Esophagus muscularis mucosa (tissue), 4 donors: Measurements from ENCODE around the gene CLCNKB. TPM values are rescaled to one million over a fixed set of nuclear protein-coding genes. Genes with fewer than 3 reads are reported as not detected.

Source experiments
- DNase-seq: peaks from one replicate; pipeline ENCODE4 v3.0.0-alpha.2; 2017; ENCODE audit errors: extremely low spot score
- H3K27ac ChIP-seq, 4 donors: fragments of 200-600 bp; sonication (generic); replicated peaks in 1 of 4; 1 replicate in 3 of 4; 2 replicates in 1 of 4; pipeline ENCODE4 v1.5.1; 2016 to 2019; ENCODE audit warnings: mild to moderate bottlenecking in 1 of 4
- H3K27me3 ChIP-seq, 4 donors: fragments of 200-600 bp; sonication (generic); one replicate each; pipeline versions ENCODE4 v1.5.1 to v1.6.0; 2016 to 2019
- H3K36me3 ChIP-seq, 4 donors: fragments of 200-600 bp; sonication (generic); one replicate each; pipeline ENCODE4 v1.5.1; 2016 to 2019
- H3K4me1 ChIP-seq, 4 donors: fragments of 200-600 bp; sonication (generic); one replicate each; pipeline ENCODE4 v1.5.1; 2016 to 2019
- H3K4me3 ChIP-seq, 4 donors: fragments of 200-600 bp; sonication (generic); 1 replicate in 2 of 4; 2 replicates in 2 of 4; pipeline ENCODE4 v1.5.1; 2016 to 2019; ENCODE audit warnings: mild to moderate bottlenecking in 4 of 4, moderate library complexity in 1 of 4
- H3K9me3 ChIP-seq, 4 donors: fragments of 200-600 bp; sonication (generic); 1 replicate in 3 of 4; 2 replicates in 1 of 4; pipeline ENCODE4 v1.5.1; 2016 to 2019
- EP300 ChIP-seq: sonication (generic); formaldehyde crosslinking; IDR thresholded peaks from one replicate; pipeline ENCODE4 v1.6.1; 2017; ENCODE audit warnings: antibody characterized with exemption
- POLR2A ChIP-seq: fragments of 450-650 bp; IDR thresholded peaks from one replicate; pipeline ENCODE4 v1.6.1; 2017; ENCODE audit warnings: antibody characterized with exemption, moderate library complexity, mild to moderate bottlenecking, low read depth
- POLR2AphosphoS5 ChIP-seq, 2 donors: sonication (generic); formaldehyde crosslinking; IDR thresholded peaks; one replicate each; pipeline ENCODE4 v1.6.1; 2017; ENCODE audit warnings: antibody characterized with exemption in 2 of 2
- WGBS: methylation state at CpG from one replicate; pipeline ENCODE4 v1.1.5; 2018; 5-methylcytosine and 5-hydroxymethylcytosine counted together
- intact Hi-C: fragments of 100-400 bp; cut with DNase I; formaldehyde crosslinking; loops from one replicate; pipeline ENCODE4 v1.15.1; 2023
- total RNA-seq, 4 donors: library from RNA; depleted of rRNA; stranded (reverse); fragments of >200 nt; gene quantifications; one replicate each; pipeline versions ENCODE4 v1.1.0 to v1.2.1, GENCODE V29; 2016
- TF ChIP-seq, protein P1 (sequence below), 3 experiments: fragments of 200-600 bp in 2 of 3; fragments of 450-650 bp in 1 of 3; sonication (generic) in 2 of 3; IDR thresholded peaks; one replicate each; pipeline ENCODE4 v1.5.1; 2017 to 2019; ENCODE audit warnings: antibody characterized with exemption in 3 of 3, mild to moderate bottlenecking in 2 of 3, moderate library complexity in 1 of 3

Gene CLCNKB
- total RNA-seq, 4 donors from 2014 or later: 0.34 TPM; not detected in 3

DNA sequence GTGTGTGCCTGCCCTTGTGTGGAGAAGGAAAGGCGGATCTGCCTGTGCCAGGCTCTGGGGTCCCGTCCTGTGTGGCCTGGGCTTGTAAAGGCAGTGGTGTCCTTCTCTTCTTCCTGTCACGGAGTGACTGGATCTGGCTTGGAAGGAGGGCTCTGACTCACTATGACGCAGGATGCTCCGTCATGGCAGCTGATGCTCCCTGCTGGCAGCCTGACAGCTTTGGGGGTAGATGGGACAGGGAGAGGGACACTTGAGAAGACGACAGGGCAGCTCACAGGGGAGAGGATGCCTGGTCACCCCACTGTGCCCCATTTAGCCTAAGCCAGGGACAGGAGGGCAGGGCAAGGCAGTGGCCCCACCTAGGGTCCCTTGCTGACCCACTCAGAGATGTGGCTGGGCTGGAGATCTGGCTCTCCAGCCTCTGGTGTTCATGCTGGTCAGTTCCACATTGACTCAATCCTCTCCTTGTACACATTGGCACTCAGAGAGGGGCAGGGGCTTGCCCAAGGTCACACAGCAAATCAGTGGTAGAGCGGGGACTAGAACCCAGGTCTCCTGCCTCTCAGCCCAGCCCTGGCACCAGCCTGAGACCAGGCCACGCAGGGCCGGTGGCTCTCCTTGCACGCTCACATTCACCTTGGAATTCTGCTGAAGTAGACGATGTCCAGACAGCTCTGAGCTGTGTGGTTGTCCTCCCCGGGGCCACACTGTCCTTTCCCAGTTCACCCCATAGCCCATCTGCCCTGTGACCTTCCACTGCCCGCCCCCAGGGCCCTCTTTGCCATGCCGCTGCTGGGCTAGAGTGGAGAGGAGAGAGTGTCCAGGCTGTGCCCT, 32.7 kb downstream of the CLCNKB start:
- H3K27me3 ChIP-seq: peaks cover 0 to 9% (median 2%) of the 10 kb centered on the region in 4 donors
- intact Hi-C loops: loop anchor here (10.0 kb wide), 1 partner anchor 289 kb away; the partner anchor contains the start of gene SZRD1
- 79% methylated on average over 8 of the region's 14 CpGs for WGBS
- H3K27ac ChIP-seq: no peak overlapping the region
- H3K36me3 ChIP-seq: no peaks in the 10 kb centered on the region
- H3K9me3 ChIP-seq: no peaks in the 10 kb centered on the region
- H3K4me1 ChIP-seq: peaks cover 38 to 46% (median 39%) of the 10 kb centered on the region in 4 donors
- no peak for DNase-seq
- TF ChIP-seq POLR2A: no peak
- peak in 1 of 2 donors; percentile 6 for TF ChIP-seq POLR2AphosphoS5 (IDR thresholded peaks at IDR 0.05)
- no peak overlapping the region for H3K4me3 ChIP-seq

DNA sequence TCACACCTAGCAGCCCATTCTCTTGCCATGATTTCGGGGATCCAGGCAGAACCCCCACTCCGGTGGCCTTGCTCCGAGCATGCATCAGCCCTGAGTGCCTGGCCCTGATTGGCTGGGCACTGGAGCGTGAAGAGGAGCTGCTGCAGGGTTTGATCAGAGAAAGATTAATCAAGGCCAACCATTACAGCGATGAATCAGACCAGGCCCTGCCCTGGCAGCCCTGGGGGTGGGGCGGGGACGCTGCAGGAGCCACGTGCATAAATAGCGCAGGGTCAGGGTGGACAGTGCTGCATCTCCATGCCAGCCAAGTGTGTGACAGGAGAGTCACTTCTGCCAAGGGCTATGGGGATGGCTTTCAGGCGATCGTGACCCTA, 33.3 kb downstream of the CLCNKB start:
- 81% methylated on average over 11 of the region's 11 CpGs for WGBS

DNA sequence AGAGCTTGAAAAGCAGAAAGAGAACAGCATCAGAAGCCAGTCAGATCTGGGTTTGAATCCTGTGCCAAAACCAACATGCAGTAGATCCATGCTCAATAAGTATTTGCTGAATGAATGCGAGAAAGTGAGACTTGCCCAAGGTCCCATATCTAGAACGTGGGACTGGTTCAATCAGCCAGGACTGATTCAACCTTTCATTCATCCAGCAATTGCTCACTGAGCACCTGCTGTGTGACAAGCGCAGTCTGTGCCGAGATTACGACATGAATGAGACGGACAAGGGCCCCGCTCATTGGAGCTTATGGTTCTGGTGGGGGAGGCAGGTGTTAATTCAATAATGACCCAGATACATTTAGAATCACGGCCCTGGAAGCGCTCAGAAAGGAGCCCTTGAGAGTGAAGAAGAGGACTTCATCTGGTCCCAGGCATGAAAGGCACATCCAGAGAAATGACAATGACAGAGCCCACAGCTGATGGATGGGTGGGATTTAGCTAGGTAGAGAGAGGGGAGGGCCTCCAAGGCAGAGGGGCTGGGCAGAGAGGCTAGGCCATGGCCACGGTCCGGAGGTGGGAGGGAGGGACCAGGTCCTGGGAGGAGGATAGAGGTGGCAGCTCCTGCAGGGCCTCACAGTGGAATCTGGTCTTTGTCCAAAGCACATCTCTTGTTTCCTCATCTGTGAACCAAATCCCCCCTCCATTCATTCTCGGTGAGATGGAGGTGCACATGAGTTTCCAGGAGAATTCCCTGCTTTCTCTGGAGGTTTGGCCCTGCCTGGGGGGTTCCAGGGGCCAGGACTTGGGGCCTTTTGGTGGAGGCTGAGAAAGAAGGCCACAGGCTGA, 34.0 kb downstream of the CLCNKB start:
- no peak for DNase-seq
- TF ChIP-seq EP300 (no peak), POLR2A (no peak), POLR2AphosphoS5 (IDR thresholded peaks at IDR 0.05) (no peak)
- TF ChIP-seq, protein P1, sequence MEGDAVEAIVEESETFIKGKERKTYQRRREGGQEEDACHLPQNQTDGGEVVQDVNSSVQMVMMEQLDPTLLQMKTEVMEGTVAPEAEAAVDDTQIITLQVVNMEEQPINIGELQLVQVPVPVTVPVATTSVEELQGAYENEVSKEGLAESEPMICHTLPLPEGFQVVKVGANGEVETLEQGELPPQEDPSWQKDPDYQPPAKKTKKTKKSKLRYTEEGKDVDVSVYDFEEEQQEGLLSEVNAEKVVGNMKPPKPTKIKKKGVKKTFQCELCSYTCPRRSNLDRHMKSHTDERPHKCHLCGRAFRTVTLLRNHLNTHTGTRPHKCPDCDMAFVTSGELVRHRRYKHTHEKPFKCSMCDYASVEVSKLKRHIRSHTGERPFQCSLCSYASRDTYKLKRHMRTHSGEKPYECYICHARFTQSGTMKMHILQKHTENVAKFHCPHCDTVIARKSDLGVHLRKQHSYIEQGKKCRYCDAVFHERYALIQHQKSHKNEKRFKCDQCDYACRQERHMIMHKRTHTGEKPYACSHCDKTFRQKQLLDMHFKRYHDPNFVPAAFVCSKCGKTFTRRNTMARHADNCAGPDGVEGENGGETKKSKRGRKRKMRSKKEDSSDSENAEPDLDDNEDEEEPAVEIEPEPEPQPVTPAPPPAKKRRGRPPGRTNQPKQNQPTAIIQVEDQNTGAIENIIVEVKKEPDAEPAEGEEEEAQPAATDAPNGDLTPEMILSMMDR (IDR thresholded peaks at IDR 0.05): no peak
- Histone ChIP-seq H3K36me3 (no peaks in the 10 kb centered on the region), H3K27ac (no peak overlapping the region), H3K27me3 (peaks cover 0 to 7% (median 2%) of the 10 kb centered on the region in 4 donors), H3K9me3 (no peaks in the 10 kb centered on the region), H3K4me3 (no peak overlapping the region), H3K4me1 (peaks cover 38 to 46% (median 45%) of the 10 kb centered on the region in 4 donors)
- intact Hi-C loops: loop anchor here (10.0 kb wide), 1 partner anchor 287 kb away; the partner anchor contains the start of gene SZRD1
- WGBS: 93% methylated on average over 12 of the region's 12 CpGs

More for the DNA sequence above, 33.3 kb downstream of the CLCNKB start:
- H3K9me3 ChIP-seq: no peaks in the 10 kb centered on the region
- no peak for DNase-seq
- TF ChIP-seq POLR2A (no peak), POLR2AphosphoS5 (IDR thresholded peaks at IDR 0.05) (no peak), EP300 (no peak)
- TF ChIP-seq, protein P1 (IDR thresholded peaks at IDR 0.05): no peak
- no peaks in the 10 kb centered on the region for H3K36me3 ChIP-seq
- H3K4me3 ChIP-seq: no peak overlapping the region
- intact Hi-C loops: loop anchor here (10.0 kb wide), 1 partner anchor 288 kb away; the partner anchor contains the start of gene SZRD1
- peaks cover 38 to 46% (median 39%) of the 10 kb centered on the region in 4 donors for H3K4me1 ChIP-seq
- H3K27ac ChIP-seq: no peak overlapping the region
- H3K27me3 ChIP-seq: peaks cover 0 to 9% (median 2%) of the 10 kb centered on the region in 4 donors

DNA sequence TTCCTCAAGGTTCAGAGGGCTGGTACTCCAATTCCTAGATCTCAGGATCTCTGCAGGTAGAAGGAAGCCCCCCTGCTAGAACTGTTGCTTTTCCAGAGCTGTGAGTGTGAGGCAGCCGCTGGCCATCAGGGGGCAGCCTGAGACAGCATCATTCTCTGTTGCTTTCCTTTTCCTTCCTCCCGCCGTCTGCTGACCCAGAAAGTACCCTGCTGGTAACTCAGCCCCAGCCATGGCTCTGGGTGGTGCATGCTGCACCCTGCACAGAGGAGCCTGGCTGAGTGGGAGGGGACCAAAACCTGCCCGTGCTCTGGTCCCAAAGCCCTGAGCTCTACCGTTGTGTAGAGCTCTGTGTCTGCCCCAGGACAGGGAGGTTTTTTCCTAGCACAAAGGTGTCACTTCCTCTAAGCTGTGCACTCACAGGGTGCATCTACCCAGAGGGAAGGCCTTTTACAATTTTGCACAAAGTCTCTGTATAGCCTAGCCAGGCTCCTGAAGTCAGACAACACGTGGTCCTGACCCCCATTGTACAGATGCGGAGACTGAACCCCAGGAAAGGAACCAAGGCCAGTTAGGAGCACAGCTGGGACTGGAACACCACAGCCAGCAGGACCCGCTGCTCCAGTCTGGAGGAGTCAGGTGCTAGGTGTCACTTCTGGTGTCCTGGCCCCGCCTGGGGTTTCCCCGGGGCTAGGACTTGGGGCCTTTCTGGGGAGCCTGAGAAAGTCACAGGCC, 35.5 kb downstream of the CLCNKB start:
- no peaks in the 10 kb centered on the region for H3K36me3 ChIP-seq
- intact Hi-C loops: loop anchor here (1.0 to 10.0 kb wide), 2 partner anchors 108 to 286 kb away; partner anchors contain the start of gene SZRD1
- H3K27me3 ChIP-seq: no peaks in the 10 kb centered on the region
- no peak overlapping the region for H3K4me3 ChIP-seq
- peaks cover 24 to 40% (median 32%) of the 10 kb centered on the region in 4 donors for H3K4me1 ChIP-seq
- WGBS: 0% methylated on average over 3 of the region's 10 CpGs
- peak; percentile 95 for DNase-seq
- no peak overlapping the region for H3K27ac ChIP-seq
- no peaks in the 10 kb centered on the region for H3K9me3 ChIP-seq
- TF ChIP-seq, protein P1 (IDR thresholded peaks at IDR 0.05): peak; percentile 85 to 98 (median 85)
- TF ChIP-seq POLR2AphosphoS5 (IDR thresholded peaks at IDR 0.05): peak in 1 of 2 donors; percentile 39
- TF ChIP-seq POLR2A: no peak
